C4-2B (cell line): ENCODE data around the gene MEX3A.

Experiments used
- CTCF ChIP-seq: fragments of 450-650 bp; conservative IDR thresholded peaks from 2 replicates; pipeline ENCODE4 v1.5.1; 2017; ENCODE audit warnings: mild to moderate bottlenecking
- ZFX ChIP-seq: fragments of 450-650 bp; IDR thresholded peaks from 2 replicates; pipeline ENCODE4 v1.6.1; 2017

- TF ChIP-seq CTCF (no peak), ZFX (no peak)
Measured at GRCh38 chr1:156079762-156080161, 2.5 kb downstream of the MEX3A start.
